HL-60 (cell line): Measurements from ENCODE around the gene NDFIP1.

ENCODE experiments used
- CTCF ChIP-seq: IDR thresholded peaks from one replicate; pipeline ENCODE4 v1.5.1; 2011; ENCODE audit warnings: low read length, control low read depth, inconsistent platforms; ENCODE audit not compliant: insufficient read depth
- GABPA ChIP-seq: IDR thresholded peaks from 2 replicates; pipeline ENCODE4 v1.6.1; 2012; ENCODE audit warnings: low read depth
- POLR2AphosphoS5 ChIP-seq: IDR thresholded peaks from 2 replicates; pipeline ENCODE4 v1.6.1; 2012; ENCODE audit warnings: low read depth
- REST ChIP-seq: IDR thresholded peaks from 2 replicates; pipeline ENCODE4 v1.6.1; 2012; ENCODE audit warnings: low read depth; ENCODE audit not compliant: insufficient replicate concordance
- SPI1 ChIP-seq: IDR thresholded peaks from 2 replicates; pipeline ENCODE4 v1.6.1; 2012; ENCODE audit warnings: low read depth, mild to moderate bottlenecking, borderline replicate concordance

- TF ChIP-seq CTCF (no peak), REST (no peak), POLR2AphosphoS5 (no peak), SPI1 (no peak), GABPA (no peak)
Observed at GRCh38 chr5:142152384-142152732, 43.8 kb downstream of the NDFIP1 start.
